HFFc6 (cell line): Measurements from ENCODE around the gene ZSCAN10. TPM values are rescaled to one million over a fixed set of nuclear protein-coding genes. Genes with fewer than 3 reads are reported as not detected.

Experiments used
- DNase-seq: peaks from one replicate; pipeline ENCODE4 v3.0.0-alpha.2; 2018
- H3K27ac Mint-ChIP-seq: 2 replicates; pipeline ENCODE4 v1.8.0; 2020; ENCODE audit warnings: mild to moderate bottlenecking, mixed read lengths
- H3K27me3 Mint-ChIP-seq: 2 replicates; pipeline ENCODE4 v1.8.0; 2021; ENCODE audit warnings: mild to moderate bottlenecking, moderate library complexity, mixed read lengths; ENCODE audit not compliant: insufficient read depth
- H3K36me3 Mint-ChIP-seq: 2 replicates; pipeline ENCODE4 v1.8.0; 2021; ENCODE audit warnings: low read depth, mixed read lengths
- H3K4me1 Mint-ChIP-seq: 2 replicates; pipeline ENCODE4 v1.8.0; 2020; ENCODE audit warnings: low read depth, mixed read lengths
- H3K4me3 Mint-ChIP-seq: 2 replicates; pipeline ENCODE4 v1.8.0; 2020; ENCODE audit warnings: mild to moderate bottlenecking, moderate library complexity, mixed read lengths
- H3K9me3 Mint-ChIP-seq: 2 replicates; pipeline ENCODE4 v1.8.0; 2020; ENCODE audit warnings: mild to moderate bottlenecking, mixed read lengths
- CTCF ChIP-seq: fragments of 200-600 bp; sonication (generic); IDR thresholded peaks from 2 replicates; pipeline ENCODE4 v1.5.0; 2021; ENCODE audit warnings: antibody characterized with exemption, mild to moderate bottlenecking
- total RNA-seq, 6 experiments: library from RNA; stranded (reverse); fragmentation: NEBNext Ultra II Directional; extraction: Animal tissue kit (Norgen Biotek cat#: 25700); gene quantifications; 2 replicates in 1 of 6; 3 replicates in 5 of 6; pipeline ENCODE4 v1.2.3, GENCODE V29; 2021

The ZSCAN10 gene
- total RNA-seq, 6 experiments from 2014 or later = not detected

DNA sequence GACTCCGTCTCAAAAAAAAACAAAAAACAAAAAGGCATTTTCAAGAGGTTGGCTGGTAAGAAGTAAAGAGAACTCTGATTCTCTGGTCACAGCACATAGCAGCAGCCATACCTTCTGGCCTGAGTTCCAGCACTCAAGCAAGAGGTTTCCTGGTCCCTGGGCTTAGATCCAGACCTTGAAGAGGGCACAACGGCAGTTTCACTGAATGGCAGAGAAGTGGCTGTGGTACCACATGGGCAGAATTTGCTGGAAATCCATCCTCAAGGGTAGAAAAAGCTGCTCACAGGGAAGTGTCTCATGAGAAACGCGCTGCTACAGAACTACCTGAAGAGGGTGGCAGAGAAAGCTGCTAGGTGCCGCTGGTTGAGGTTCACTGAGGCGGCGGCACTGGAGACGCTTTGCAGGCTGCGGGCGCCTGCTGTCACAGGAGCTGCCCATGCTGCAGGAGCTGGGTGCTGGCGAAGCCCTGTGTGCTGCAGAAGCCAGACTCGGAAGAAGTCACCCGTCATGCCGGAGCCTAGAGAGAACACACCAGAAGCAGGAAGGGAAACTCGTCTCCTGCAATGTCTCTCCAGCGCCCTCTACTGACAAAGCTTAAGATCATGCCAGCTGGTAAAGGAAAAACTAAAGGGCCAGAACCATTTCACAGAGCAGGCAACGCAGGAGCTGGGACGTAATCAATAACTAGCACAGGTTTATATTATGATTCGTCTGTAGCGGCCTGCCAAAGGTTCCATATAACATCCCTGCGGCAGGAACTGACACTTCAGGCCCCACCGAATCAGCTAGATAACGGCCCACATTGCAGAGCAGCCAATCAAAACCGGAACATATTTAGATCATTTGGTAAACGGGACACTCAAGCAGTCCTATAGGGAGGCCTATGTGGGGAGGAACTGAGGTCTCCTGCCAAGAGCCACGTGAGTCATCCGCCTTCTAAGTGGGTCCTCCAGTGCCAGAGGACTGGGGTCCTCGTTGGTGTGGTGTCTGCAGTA, 30.3 kb upstream of the ZSCAN10 start:
- H3K27me3 Mint-ChIP-seq = peaks cover 3% of the 10 kb centered on the region; the same call in 1 of the 2 replicates
- H3K9me3 Mint-ChIP-seq = no peaks in the 10 kb centered on the region
- H3K27ac Mint-ChIP-seq = peak overlapping the region; percentile 88
- peak overlapping the region; percentile 81 for H3K4me3 Mint-ChIP-seq
- peaks cover 26% of the 10 kb centered on the region for H3K4me1 Mint-ChIP-seq
- peak; percentile 91 for TF ChIP-seq CTCF
- H3K36me3 Mint-ChIP-seq = peaks cover 16% of the 10 kb centered on the region; the same call in 1 of the 2 replicates
- peak; percentile 83 for DNase-seq

DNA sequence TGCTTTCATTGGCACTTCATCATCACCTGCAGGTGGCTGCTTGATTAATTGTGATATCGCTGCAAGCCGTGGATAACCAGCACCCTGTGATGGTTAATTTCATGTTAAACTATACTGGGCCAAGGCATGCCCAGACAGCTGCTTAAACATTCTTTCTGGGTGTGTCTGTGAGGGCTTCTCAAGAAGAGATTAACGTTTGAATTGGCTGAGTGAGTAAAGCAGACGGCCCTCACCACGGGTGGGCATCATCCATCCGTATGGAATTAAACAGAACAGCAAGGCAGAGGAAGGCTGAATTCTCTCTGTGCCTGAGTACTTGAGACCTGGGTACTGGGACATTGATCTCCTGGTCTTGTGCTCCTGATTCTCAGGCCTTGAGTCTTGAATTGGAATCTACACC, 28.7 kb upstream of the ZSCAN10 start:
- H3K36me3 Mint-ChIP-seq = peaks cover 10% of the 10 kb centered on the region; the same call in 1 of the 2 replicates
- DNase-seq = no peak

DNA sequence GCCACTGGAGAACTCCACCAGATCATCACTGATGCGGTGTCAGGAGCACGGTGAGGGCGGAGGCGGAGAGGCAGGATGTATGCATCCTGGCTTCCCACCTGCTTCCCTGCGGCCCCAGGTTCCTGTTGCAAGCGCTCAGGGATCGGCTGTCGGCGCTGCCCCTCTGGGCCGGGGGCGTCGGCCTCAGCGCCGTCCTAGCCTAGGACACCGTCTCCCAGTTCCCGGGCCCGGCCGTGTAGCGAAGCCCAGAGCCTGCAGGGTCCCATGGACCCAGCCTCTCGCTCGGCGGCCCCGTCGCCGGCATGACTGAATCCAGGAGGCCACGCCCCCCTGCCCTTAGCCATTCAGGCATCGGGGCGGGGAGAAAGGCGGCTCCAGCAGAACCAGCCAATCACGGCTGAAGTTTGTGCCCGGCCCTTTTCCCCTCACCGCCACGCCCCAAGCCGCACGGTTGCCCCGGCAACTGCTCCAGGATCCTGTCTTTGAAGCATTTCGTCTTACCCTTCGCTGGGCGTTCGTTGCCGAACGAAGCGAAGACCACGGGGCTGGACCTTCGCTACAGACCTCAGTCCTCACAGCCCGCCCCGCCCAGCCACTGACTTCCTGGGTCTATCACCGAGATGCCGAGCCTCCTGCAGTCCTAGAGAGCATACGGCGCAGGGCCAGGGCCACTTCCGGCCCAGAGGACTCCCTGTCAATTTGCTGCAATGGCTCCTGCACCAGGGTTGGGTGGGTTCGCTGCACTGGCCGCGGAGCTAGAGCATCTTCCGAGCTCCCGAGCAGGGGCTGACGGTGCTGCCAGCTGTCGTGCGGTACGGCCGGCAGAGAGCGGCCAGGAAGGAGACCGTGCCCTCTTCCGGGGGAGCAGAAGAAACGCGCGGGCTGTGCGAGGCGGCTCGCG, 25.1 kb upstream of the ZSCAN10 start:
- H3K27me3 Mint-ChIP-seq = peaks cover 8% of the 10 kb centered on the region
- peaks cover 21% of the 10 kb centered on the region for H3K4me1 Mint-ChIP-seq
- peak; percentile 41; the same call in 1 of the 2 replicates for TF ChIP-seq CTCF
- peak overlapping the region; percentile 96 for H3K4me3 Mint-ChIP-seq
- H3K9me3 Mint-ChIP-seq = no peaks in the 10 kb centered on the region
- H3K36me3 Mint-ChIP-seq = peaks cover 6% of the 10 kb centered on the region; the same call in 1 of the 2 replicates
- H3K27ac Mint-ChIP-seq = peak overlapping the region; percentile 88
- peak; percentile 93 for DNase-seq

More for the DNA sequence above, 28.7 kb upstream of the ZSCAN10 start:
- H3K9me3 Mint-ChIP-seq = no peaks in the 10 kb centered on the region
- TF ChIP-seq CTCF = no peak
- H3K4me1 Mint-ChIP-seq = peaks cover 29% of the 10 kb centered on the region
- peaks cover 8% of the 10 kb centered on the region for H3K27me3 Mint-ChIP-seq
- H3K4me3 Mint-ChIP-seq = no peak overlapping the region
- no peak overlapping the region; the same call in 1 of the 2 replicates for H3K27ac Mint-ChIP-seq

DNA sequence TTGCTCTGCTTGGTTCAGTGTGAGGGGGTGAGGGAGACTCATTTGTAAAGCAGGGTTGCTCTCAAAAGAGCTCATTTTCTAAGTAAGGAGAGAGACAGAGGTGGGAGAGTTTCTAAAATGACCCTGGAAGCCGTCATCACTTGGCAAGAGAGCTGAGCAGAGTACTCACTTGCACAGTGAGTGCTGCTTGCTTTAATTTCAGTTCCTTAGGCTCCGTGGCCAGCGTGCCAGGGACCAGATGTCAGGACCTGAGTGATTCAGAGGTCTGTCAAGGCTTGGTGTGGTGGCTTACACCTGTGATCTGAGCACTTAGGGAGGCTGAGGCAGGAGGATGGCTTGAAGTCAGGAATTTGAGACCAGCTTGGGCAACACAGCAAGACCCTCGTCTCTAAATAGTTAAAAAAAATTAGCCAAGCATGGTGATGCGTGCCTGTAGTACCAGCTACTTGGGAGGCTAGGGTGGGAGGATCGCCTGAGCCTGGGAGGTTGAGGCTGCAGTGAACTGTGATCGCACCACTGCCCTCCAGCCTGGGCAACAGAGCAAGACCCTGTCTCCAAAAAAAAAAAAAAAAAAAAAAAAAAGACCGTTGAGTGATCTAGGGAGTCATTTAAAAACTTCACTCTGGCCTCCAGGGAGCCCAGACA, 24.0 kb upstream of the ZSCAN10 start:
- Mint-ChIP-seq H3K4me1 (peaks cover 18% of the 10 kb centered on the region), H3K9me3 (no peaks in the 10 kb centered on the region), H3K27ac (no peak overlapping the region), H3K36me3 (peaks cover 6% of the 10 kb centered on the region; the same call in 1 of the 2 replicates), H3K27me3 (peaks cover 8% of the 10 kb centered on the region), H3K4me3 (peak overlapping the region; percentile 96)
- no peak for TF ChIP-seq CTCF
- DNase-seq = no peak
